Measurements from ENCODE around the gene AP2A2. TPM values are rescaled to one million over a fixed set of nuclear protein-coding genes. Genes with fewer than 3 reads are reported as not detected.

The AP2A2 gene
- total RNA-seq, 1 experiment from 2014 or later = 47.1 TPM

GRCh38 chr11:1042626-1043562, 117.2 kb downstream of the AP2A2 start (continued):
- no peak for TF ChIP-seq FOXP1 (CRISPR knock-in tag; IDR thresholded peaks at IDR 0.05; ENCODE audit: borderline replicate concordance)
- TF ChIP-seq NFE2L1 (CRISPR knock-in tag; IDR thresholded peaks at IDR 0.05) = no peak
- no peak for TF ChIP-seq ZNF281 (CRISPR knock-in tag; IDR thresholded peaks at IDR 0.05)
- TF ChIP-seq JAZF1 (CRISPR knock-in tag; IDR thresholded peaks at IDR 0.05) = no peak
- no peak for TF ChIP-seq ATF1 (CRISPR knock-in tag; IDR thresholded peaks at IDR 0.05)
- no peak for TF ChIP-seq IRF1 (CRISPR knock-in tag; IDR thresholded peaks at IDR 0.05)
- TF ChIP-seq ATF2 (CRISPR knock-in tag; IDR thresholded peaks at IDR 0.05; ENCODE audit: borderline replicate concordance, low read depth) = no peak

GRCh38 chr11:1043563-1044096, 118.0 kb downstream of the AP2A2 start:
- Mint-ChIP-seq H3K4me3 (no peak overlapping the region), H3K36me3 (no peaks in the 10 kb centered on the region), H3K4me1 (no peaks in the 10 kb centered on the region), H3K27ac (no peak overlapping the region), H3K27me3 (ENCODE audit: low read depth) (peaks cover 3% of the 10 kb centered on the region; the same call in 1 of the 2 replicates), H3K9me3 (peaks cover 6% of the 10 kb centered on the region)
- ATAC-seq (no peak), DNase-seq (ENCODE audit: low spot score) (no peak)
- TF ChIP-seq USF1 (CRISPR knock-in tag; IDR thresholded peaks at IDR 0.05) (no peak), E2F1 (CRISPR knock-in tag; IDR thresholded peaks at IDR 0.05) (no peak), GTF2I (CRISPR knock-in tag; conservative IDR thresholded peaks at IDR 0.05) (no peak), IRF2 (CRISPR knock-in tag; IDR thresholded peaks at IDR 0.05; ENCODE audit: borderline replicate concordance, low read depth) (no peak), HMGA2 (CRISPR knock-in tag; IDR thresholded peaks at IDR 0.05) (no peak), FOXP4 (CRISPR knock-in tag; IDR thresholded peaks at IDR 0.05) (no peak)
- POLR2A ChIA-PET = no interaction called here
- CTCF ChIA-PET = interaction anchor here (1.4 kb wide), 1 partner anchor 145 kb away, joined by 7 read pairs; no protein-coding TSS in a partner anchor

Measured in WTC11 (cell line).